GM19193 (cell line): ENCODE data around the gene SLC9A4.

ENCODE experiments used
- POLR2A ChIP-seq: IDR thresholded peaks from 4 replicates; pipeline ENCODE4 v1.6.1; 2011; ENCODE audit not compliant: insufficient read depth, insufficient read length; ENCODE audit errors: extremely low read depth

The SLC9A4 gene, protein sequence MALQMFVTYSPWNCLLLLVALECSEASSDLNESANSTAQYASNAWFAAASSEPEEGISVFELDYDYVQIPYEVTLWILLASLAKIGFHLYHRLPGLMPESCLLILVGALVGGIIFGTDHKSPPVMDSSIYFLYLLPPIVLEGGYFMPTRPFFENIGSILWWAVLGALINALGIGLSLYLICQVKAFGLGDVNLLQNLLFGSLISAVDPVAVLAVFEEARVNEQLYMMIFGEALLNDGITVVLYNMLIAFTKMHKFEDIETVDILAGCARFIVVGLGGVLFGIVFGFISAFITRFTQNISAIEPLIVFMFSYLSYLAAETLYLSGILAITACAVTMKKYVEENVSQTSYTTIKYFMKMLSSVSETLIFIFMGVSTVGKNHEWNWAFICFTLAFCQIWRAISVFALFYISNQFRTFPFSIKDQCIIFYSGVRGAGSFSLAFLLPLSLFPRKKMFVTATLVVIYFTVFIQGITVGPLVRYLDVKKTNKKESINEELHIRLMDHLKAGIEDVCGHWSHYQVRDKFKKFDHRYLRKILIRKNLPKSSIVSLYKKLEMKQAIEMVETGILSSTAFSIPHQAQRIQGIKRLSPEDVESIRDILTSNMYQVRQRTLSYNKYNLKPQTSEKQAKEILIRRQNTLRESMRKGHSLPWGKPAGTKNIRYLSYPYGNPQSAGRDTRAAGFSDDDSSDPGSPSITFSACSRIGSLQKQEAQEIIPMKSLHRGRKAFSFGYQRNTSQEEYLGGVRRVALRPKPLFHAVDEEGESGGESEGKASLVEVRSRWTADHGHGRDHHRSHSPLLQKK

DNA sequence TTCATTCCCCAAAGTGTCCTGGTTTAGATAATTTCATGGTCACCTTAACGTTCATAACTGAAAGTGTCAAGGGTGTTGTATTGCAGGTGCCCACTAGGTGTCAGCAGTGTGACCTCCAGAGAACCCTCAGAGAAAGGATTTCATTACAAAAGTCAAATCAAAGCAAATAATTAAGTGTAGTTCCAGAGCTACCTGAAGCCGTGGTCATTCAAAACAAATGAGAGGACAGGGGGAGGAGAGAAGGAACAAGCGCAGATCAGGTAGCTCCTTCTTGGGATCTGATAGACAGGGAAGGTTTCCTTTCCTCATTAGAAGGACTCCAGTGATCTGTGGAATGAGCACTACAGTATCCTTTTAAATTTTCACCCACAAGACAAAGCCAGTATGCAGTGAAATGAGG lies at the start of gene SLC9A4:
TSS of gene SLC9A4 (plus strand) at position 207 of the 400 bp plus-strand sequence. CDS start 534 bp downstream, outside the sequence.
- TF ChIP-seq POLR2A, result no peak

DNA sequence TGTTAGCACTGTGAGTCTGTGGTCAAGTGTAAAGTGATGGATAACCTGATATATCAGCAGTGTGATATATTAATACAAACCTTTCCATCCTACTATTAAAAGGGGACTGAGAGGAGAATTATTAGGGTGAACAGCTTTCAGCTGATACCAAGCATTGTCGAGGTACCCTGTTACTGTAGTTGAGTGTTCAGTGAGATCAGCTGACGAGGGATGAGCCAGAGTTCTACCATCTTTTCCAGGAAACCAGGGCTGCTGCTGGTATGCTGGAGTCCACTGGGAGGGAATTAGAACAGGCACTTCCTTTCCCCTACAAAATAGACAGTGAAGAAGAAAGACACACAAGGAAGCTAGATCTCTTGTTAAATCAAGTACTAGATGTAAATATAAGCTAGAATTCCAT lies 49.7 kb upstream of the SLC9A4 start:
- no peak for TF ChIP-seq POLR2A

DNA sequence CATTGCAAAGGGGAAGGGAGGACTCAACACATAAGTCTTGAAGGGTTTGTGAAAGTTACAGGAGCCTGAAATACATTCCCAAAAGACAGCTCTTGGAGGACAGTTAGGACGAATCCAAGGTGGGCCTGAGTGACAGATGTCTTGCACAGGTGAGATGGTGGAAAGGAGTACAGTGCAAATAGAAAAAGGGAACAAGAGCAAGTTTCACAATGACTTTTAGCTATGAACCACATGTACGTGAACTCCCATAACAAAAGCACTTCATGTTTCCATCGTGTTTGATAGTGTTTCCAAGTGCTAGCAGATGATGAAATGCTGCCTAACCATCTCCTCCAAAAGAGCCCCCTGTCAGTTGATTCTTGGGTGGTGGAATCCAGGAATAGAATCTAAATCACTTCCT lies 48.3 kb upstream of the SLC9A4 start:
- no peak for TF ChIP-seq POLR2A

DNA sequence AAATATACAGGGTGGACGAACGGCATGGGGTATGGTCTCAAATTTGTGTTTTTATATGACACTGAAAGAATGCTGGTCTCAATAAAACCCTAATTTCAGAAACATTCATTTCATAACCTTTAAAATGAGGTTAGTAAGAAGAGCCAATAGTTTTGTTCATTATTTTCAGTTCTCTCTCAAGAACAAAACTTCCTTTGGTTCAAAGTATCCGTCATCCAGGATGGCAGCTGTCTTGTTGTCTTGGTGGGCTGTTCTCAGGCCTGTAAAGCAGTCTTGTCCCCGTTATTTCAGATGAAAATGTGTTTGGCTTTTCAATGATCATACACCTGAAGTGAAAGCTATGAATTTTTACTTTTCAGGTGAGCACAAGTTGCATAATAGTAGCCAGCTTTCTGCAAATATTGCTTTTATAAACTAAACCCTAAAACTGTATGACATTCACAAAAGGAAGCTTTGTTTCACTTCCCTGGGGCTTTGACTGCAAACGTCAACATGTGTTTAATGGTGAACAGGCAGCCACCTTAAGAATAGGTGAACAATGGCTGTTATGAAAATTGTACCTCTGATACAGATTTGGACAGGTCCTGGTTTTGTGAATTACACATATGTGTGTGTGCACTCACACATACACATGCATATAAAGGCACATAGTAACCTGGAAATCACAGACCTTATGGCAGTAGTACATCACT lies 47.4 kb upstream of the SLC9A4 start:
- no peak for TF ChIP-seq POLR2A

DNA sequence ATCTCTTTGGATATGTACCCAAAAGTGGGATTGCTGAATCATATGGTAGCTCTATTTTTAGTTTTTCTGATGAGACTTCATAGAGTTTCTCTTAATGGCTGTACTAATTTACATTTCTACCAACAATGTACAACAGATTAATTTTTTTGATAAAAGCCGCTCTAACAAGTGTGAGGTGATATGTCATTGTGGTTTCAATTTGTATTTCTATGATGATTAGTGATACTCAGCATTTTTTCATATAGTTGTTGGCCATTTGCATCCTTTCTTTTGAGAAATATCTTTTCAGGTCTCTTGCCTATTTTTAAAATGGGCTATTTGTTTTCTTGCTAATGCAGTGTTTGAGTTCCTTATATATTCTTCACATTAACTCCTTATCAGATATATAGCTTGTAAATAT lies 45.8 kb upstream of the SLC9A4 start:
- no peak for TF ChIP-seq POLR2A

DNA sequence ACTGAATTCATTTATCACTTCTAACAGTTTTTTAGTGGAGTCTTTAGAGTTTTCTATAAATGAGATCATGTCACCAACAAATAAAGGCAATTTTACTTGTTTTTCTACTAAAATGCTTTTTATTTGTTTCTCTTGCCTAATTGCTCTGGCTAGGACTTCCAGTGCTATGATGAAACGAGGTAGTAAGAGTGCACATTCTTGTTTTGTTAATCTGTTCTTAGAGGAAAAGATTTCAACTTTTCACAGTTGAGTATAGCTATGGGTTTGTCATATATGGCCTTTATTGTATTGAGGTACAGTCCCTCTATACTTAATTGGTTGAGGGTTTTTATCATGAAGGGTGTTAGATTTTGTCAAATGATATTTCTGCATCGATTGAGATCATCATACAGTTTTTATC lies 44.5 kb upstream of the SLC9A4 start:
- TF ChIP-seq POLR2A, result no peak

DNA sequence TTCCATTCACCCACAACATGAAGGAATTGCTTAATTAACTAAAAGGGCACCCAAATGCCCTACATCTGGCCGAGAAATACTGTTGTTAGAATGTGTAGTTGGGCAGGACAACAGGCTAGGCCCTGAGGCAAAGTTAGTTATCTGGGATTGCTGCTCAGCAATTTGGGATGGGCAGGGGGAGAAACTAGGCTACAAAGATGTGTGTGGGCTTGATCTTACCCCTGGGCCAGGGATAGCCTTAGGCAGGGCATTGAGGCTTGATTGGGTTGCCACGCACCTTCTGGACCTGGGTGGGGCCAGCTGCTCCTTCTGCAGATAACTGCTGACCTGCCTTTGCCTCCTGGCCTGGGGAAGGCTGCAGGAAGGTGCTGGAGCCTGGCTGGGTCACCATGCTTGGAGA lies 40.6 kb upstream of the SLC9A4 start:
- no peak for TF ChIP-seq POLR2A

DNA sequence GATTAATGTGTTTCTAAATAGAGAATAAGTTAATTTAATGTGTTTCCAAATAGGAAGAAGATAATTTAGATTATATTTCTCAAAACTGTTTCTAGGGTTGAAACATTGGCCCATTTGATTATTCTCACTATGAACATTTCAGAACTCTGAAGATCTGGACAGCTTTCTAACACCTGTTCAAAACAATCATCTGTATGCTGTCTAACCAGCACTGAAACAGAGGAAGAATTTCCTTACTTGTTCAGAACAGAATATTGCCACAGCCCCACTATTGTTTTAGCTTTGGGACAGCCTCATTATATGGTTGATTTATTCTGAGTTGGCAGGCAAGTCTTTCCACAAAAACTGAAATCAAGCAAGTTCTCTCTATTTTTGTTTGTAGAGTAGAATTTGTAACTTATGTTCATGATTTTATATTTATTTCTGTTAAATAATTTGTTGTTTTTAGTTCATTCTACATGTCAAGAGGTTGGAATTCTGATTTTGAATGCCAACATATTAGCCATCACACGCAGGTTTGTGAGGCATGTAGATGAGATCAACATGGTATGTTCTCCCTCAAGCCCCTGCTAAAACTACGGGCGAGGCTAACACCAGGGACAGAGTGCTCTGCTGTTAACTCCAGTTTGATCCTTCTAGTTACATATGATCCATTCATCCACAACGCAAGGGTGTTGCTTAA lies 38.9 kb upstream of the SLC9A4 start:
- TF ChIP-seq POLR2A, result no peak

DNA sequence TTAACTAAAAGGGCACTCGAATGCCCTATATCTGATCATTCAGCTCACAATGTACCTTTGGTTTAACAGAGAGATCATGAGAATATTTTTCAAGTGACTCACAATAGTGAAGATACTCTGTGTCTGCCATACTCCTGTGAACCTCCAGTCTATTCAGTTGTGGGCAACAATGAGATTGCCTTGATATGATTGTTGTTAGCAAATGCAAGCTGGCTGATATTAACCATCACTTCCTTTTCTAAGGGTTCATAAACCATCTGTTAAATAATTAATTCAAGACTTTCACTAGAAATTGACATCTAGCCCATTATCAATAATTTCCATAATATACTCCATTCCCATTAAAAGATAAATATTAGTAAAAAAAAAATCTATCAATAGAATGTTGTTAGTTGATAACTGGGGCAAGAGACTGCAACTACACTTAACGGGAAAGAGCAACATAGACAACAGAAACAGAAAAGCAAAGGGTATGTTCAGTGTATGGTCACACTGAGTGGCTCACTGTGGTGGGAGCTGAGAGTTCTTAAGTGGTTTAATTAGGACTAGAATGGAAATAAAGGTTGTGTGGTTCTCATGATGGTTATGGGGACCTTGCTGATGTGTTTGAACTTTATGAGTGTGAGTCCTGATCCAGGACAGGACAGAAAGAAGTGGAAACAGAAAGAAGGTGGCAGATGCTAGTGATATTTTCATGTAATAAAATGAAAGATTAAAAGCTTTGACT lies 38.2 kb upstream of the SLC9A4 start:
- no peak for TF ChIP-seq POLR2A

DNA sequence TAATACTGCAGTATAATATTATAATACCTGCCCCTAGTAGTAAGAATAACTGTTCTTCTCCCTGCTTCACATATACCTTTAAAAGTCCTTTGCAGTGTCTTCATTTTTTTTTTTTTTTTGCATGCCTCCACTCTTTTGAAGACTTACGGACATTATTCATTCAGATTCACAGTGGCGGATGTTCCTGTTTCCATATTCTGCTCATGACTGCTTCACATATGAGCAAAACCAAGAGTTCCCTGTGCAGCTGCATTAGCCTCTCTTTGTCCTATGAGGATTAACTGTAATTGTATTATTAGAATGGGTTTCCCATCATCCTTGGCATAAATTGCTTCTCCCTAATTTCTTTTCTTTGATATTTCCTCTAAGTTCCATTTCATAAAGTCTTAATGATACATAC lies 37.3 kb upstream of the SLC9A4 start:
- no peak for TF ChIP-seq POLR2A

DNA sequence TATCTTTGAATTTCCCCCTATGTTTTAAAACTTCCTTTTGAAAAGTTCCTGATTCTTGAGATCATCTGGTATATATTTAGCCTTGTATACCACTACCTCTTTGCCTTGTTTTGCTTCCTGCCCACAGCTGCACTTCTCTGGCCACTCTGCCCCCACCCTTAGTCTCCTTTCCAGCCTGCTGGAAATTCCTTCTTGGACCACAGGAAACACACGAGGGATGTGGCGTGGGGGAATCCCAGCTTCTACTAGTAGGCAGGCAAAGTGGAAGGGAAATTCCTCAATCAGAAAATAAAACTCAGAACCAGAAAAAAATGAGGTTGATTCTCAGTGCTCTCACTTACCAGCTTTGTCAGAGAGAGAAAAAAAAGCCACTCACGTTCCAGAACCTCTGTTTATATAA lies 36.7 kb upstream of the SLC9A4 start:
- TF ChIP-seq POLR2A, result no peak

DNA sequence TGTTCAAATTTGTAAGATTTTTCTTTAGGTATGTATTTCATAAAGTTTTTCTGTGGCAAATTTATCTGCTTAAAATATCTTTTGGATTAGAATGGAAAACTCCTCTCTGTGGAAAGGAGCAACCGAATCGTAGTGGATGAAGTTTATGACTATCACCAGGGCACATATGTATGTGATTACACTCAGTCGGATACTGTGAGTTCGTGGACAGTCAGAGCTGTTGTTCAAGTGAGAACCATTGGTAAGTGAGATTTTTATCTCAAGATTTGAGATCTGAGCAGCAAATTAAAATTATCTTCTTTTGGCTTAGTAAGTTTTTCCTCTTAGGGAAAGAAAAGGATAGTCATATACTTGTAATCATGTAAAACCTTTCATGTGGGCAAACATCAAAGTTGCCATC lies 35.9 kb upstream of the SLC9A4 start:
- no peak for TF ChIP-seq POLR2A

DNA sequence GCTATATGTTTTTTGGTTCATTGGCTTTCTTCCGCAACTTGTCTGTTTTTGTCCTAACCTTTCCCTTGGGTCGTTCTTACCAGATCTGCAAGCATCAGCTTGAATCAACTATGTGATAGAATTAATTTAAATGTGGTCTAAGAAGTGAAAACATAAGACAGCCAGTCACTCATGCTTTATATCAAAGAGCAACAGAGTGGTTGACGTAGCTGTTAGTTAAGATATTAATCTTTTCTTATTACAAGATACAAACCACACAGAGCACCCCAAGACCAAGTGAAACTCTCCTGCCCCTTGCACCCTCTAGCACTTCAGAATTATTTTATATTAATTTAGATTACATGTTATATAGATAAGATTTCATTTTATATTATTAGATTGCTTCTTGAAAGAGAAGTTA lies 34.9 kb upstream of the SLC9A4 start:
- no peak for TF ChIP-seq POLR2A

DNA sequence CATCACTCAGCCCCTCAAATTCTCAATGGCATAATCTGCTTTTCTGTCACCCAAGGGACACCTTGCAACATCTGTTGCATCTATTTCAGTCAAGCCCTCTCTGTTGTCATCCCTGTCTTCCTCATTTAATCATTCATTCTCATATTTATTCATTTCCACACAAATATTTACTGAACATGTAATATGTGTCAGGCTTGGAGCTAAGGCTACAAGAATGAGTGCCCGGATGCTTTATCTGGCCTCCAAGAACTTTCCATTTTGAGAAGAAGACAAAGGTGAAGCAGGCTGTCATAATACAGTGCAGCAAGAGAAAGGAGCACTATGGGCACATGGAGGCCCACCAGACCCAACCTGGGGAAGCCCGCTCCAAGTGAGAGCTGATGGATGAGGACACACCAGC lies 34.4 kb upstream of the SLC9A4 start:
- TF ChIP-seq POLR2A, result no peak

DNA sequence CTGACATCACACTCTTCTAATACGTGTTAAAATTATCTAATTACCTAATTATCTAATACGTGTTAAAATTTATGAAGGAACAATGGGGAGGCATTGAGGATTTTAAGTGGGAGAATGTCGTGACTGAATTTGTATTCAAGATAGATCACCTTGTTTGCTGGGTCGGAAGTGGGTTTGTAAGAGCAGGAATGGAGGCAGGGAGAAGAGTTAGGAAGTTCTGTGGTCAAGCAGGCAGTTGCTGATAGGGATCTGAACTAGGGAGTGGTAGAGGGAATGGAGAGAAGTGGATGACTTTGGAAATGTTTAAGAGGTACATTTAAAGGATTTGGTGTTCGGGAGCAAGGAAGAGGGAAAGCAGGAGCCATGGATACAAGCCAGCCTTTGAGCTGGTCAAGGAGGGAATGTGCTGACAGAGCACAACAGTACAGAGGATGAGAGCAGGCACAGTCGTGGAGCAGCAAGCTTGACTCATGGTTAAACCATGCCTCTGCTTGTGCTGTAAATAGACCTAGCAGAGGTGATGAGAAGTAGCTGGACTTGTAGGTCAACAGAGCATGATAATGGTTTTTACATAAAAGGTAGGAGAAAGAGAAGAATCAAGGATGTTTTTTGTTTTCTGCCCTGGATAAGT lies 33.8 kb upstream of the SLC9A4 start:
- no peak for TF ChIP-seq POLR2A
